ENCODE measurements around the gene RPS6KA3. TPM values are rescaled to one million over a fixed set of nuclear protein-coding genes. Genes with fewer than 3 reads are reported as not detected.

RPS6KA3 gene
- total and polyA plus RNA-seq, 9 of the 15 experiments (the other 6 are each of a cell fraction or from before 2014, with no cell fraction given), result 10.9 to 61.9 (median 37.4) TPM

DNA sequence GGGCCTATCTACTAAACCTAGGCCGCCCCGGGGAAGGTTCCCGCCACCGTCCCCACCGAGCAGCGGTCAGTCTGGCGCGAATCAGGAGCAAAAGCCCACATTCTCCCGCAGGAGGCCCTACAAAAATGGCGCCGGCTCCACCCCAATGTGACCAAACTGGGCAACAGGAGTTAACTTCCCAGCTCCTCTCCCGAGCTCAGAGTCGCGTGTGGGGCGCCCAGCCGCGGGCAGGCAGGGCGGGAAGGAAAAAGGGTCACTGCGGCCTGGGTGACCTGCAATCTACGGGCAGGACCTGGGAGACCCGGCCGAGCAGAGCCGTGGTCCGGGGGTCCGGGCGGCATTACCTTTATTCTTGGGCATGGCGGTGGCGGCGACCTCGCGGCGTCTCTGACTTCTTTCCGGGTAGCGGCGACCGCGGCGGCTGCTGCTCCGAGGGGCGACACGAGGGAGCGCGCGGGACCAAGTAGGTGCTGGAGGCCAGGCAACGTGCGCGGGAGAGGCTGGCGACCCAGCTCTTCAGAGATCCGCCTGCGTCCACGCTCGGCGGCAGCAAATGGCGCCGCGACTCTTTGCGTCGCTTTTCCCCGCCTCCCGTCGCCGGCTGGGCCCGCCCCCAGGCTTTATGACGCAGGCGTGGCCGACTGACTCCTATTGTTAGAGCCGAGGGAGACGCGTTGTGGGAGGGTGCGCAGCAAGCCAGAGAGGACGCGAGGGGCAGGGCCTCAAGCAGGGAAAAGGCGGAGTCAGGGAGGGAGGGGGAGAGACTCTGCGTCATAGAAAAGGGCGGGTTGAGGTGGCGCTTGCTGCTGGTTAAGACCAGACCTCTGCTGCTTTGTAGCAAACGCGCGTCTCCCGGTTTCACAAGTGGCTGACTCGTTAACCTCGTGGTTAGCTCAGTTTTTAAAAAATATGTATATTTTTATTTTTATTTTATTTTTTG is 125.2 kb downstream of the RPS6KA3 start, which contains the start of gene EIF1AX (continued):
- peak; percentile 56; the same call in 1 of the 2 replicates for TF ChIP-seq NKRF (IDR thresholded peaks at IDR 0.05; ENCODE audit: borderline replicate concordance)
- no peak for TF ChIP-seq ZBTB1 (CRISPR knock-in tag; IDR thresholded peaks at IDR 0.05; ENCODE audit: borderline replicate concordance, low read depth)
- TF ChIP-seq SUPT5H (IDR thresholded peaks at IDR 0.05), result peak; percentile 85
- TF ChIP-seq PML (IDR thresholded peaks at IDR 0.05; ENCODE audit: low read length), result no peak
- TF ChIP-seq LARP7 (IDR thresholded peaks at IDR 0.05), result no peak
- no peak for TF ChIP-seq MEF2D (tag; conservative IDR thresholded peaks at IDR 0.05; ENCODE audit: low read depth)
- no peak for TF ChIP-seq ZNF311 (CRISPR knock-in tag; IDR thresholded peaks at IDR 0.05)
- TF ChIP-seq ZNF165 (CRISPR knock-in tag; IDR thresholded peaks at IDR 0.05; ENCODE audit: borderline replicate concordance), result no peak
- no peak for TF ChIP-seq ZNF3 (CRISPR knock-in tag; IDR thresholded peaks at IDR 0.05)
- 0 out of 2 replicates have a peak, but pooled peaks have one; percentile 41 for TF ChIP-seq NFRKB (IDR thresholded peaks at IDR 0.05; ENCODE audit: low read depth)
- no peak for TF ChIP-seq ZNF79 (CRISPR knock-in tag; IDR thresholded peaks at IDR 0.05; ENCODE audit: low read depth)
- no peak for TF ChIP-seq XRCC4 (IDR thresholded peaks at IDR 0.05; ENCODE audit: extremely low read depth, insufficient read depth, insufficient read length)
- no peak for TF ChIP-seq ZNF584 (CRISPR knock-in tag; IDR thresholded peaks at IDR 0.05; ENCODE audit: low read depth)
- TF ChIP-seq MBD2 (IDR thresholded peaks at IDR 0.05; ENCODE audit: borderline replicate concordance, low read depth), result no peak
- TF ChIP-seq ZNF696 (CRISPR knock-in tag; conservative IDR thresholded peaks at IDR 0.05), result no peak
- no peak for TF ChIP-seq ZKSCAN1 (IDR thresholded peaks at IDR 0.05; ENCODE audit: low read depth, low read length)
- TF ChIP-seq SIN3A (IDR thresholded peaks at IDR 0.05; ENCODE audit: borderline replicate concordance in 2 of 2, control insufficient read depth in 1 of 2, low read depth in 2 of 2, low read length in 2 of 2), result peak in 1 of 2 experiments; percentile 33; a peak in 1 of 4 replicates
- no peak for TF ChIP-seq ZNF133 (CRISPR knock-in tag; IDR thresholded peaks at IDR 0.05)
- peak; percentile 55; the same call in 1 of the 2 replicates for TF ChIP-seq PHF8 (IDR thresholded peaks at IDR 0.05; ENCODE audit: borderline replicate concordance, low read length)
- TF ChIP-seq THAP12 (CRISPR knock-in tag; IDR thresholded peaks at IDR 0.05), result 0 out of 2 replicates have a peak, but pooled peaks have one; percentile 4
- no peak for TF ChIP-seq MTF1 (CRISPR knock-in tag; IDR thresholded peaks at IDR 0.05; ENCODE audit: borderline replicate concordance)
- TF ChIP-seq U2AF1 (optimal IDR thresholded peaks at IDR 0.05; ENCODE audit: low read depth, low read length), result peak; percentile 33
